Cardiac muscle cell (in vitro differentiated cells and primary cell): ENCODE results near the gene CENPX. TPM values are rescaled to one million over a fixed set of nuclear protein-coding genes. Genes with fewer than 3 reads are reported as not detected.
A peak's percentile ranks its signal among the peaks of the same experiment; 100 is the strongest.

Experiments
- DNase-seq, 2 donors: peaks; one replicate each; pipeline versions ENCODE4 v3.0.0 to v3.0.0-alpha.2; 2010 to 2017; ENCODE audit warnings: low read depth in 1 of 2, low spot score in 1 of 2
- H3K27ac ChIP-seq: fragments of 200-600 bp; sonication (generic); 2 replicates; pipeline ENCODE4 v1.5.1; 2016
- H3K27me3 ChIP-seq: fragments of 200-600 bp; sonication (generic); 2 replicates; pipeline ENCODE4 v1.6.0; 2016; ENCODE audit warnings: control low read depth
- H3K36me3 ChIP-seq: fragments of 200-600 bp; sonication (generic); 2 replicates; pipeline ENCODE4 v1.5.1; 2016; ENCODE audit warnings: control low read depth
- H3K4me1 ChIP-seq: fragments of 200-600 bp; sonication (generic); 2 replicates; pipeline ENCODE4 v1.8.1; 2017; ENCODE audit warnings: low read depth, mild to moderate bottlenecking, mixed run types
- H3K4me3 ChIP-seq: fragments of 200-600 bp; sonication (generic); 2 replicates; pipeline ENCODE4 v1.5.1; 2016; ENCODE audit warnings: mild to moderate bottlenecking
- H3K9me3 ChIP-seq: fragments of 200-600 bp; sonication (generic); 2 replicates; pipeline ENCODE4 v1.5.1; 2017; ENCODE audit warnings: low read depth, mild to moderate bottlenecking, control low read depth
- polyA plus RNA-seq: library from polyadenylated mRNA; unstranded; fragments of >200 nt; fragmentation: Nextera tagmentation; extraction: Ambion mirVana; gene quantifications from 2 replicates; pipeline ENCODE4 v1.2.1, GENCODE V29; 2016
- total RNA-seq: library from RNA; depleted of rRNA; stranded (reverse); fragments of >200 nt; gene quantifications from 2 replicates; pipeline ENCODE4 v1.2.3, GENCODE V29; 2016
- TF ChIP-seq, protein P1 (sequence below): IDR thresholded peaks from 2 replicates; pipeline ENCODE4 v1.5.1; 2012; ENCODE audit warnings: low read depth, mild to moderate bottlenecking, low read length

Gene CENPX
- total and polyA plus RNA-seq, 2 experiments from 2014 or later, result 82.9 to 129 TPM

GRCh38 chr17:82021900-82022309, 773 bp downstream of the CENPX start:
- Histone ChIP-seq H3K4me1 (no peaks in the 10 kb centered on the region), H3K27me3 (no peaks in the 10 kb centered on the region), H3K4me3 (peak overlapping the region; percentile 61), H3K27ac (no peak overlapping the region), H3K9me3 (no peaks in the 10 kb centered on the region), H3K36me3 (no peaks in the 10 kb centered on the region)
- TF ChIP-seq, protein P1, sequence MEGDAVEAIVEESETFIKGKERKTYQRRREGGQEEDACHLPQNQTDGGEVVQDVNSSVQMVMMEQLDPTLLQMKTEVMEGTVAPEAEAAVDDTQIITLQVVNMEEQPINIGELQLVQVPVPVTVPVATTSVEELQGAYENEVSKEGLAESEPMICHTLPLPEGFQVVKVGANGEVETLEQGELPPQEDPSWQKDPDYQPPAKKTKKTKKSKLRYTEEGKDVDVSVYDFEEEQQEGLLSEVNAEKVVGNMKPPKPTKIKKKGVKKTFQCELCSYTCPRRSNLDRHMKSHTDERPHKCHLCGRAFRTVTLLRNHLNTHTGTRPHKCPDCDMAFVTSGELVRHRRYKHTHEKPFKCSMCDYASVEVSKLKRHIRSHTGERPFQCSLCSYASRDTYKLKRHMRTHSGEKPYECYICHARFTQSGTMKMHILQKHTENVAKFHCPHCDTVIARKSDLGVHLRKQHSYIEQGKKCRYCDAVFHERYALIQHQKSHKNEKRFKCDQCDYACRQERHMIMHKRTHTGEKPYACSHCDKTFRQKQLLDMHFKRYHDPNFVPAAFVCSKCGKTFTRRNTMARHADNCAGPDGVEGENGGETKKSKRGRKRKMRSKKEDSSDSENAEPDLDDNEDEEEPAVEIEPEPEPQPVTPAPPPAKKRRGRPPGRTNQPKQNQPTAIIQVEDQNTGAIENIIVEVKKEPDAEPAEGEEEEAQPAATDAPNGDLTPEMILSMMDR, result no peak
- DNase-seq, result no peak

DNA sequence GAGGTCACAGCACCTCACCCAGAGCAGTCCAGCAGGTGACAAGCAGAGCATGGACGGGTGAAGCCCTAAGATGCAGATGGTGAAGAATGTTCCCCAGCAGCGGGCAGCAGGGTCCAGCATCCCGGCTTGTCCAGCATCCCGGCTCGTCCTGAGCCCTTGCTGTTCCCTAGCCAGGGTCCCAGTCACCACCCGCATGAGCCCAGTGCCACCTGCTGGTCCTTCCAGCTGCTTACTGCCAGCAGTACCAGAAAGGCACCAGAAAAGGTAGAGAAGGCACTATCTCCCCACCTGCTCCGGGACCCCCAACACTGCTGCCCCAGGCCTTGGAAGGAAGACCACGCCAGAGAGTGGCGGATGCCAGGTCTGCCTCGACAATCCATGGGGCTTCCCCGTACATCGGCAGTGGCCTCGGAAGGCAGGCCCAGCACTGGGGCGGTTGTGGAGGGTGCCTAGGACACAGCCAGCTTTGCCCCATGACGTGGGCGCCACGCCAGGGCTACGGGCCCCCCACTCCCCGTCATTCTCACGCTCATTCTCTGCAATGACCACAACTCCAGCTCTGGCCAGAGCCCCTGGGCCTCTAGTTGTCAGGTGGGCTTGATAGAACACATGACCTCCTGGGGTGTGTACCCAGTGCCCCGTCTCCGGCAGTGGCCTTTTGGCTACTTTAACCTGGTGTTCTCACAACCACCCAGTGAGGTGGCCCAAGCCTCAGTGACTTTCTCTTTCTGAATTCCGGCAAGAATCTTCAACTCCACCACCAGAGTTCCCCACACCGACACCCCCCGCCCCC, 1.4 kb downstream of the CENPX start:
- TF ChIP-seq, protein P1, result peak; percentile 76
- Histone ChIP-seq H3K36me3 (no peaks in the 10 kb centered on the region), H3K27ac (no peak overlapping the region), H3K4me1 (no peaks in the 10 kb centered on the region), H3K9me3 (no peaks in the 10 kb centered on the region), H3K27me3 (no peaks in the 10 kb centered on the region), H3K4me3 (peak overlapping the region; percentile 61)
- peak; percentile 74 to 82 for DNase-seq

DNA sequence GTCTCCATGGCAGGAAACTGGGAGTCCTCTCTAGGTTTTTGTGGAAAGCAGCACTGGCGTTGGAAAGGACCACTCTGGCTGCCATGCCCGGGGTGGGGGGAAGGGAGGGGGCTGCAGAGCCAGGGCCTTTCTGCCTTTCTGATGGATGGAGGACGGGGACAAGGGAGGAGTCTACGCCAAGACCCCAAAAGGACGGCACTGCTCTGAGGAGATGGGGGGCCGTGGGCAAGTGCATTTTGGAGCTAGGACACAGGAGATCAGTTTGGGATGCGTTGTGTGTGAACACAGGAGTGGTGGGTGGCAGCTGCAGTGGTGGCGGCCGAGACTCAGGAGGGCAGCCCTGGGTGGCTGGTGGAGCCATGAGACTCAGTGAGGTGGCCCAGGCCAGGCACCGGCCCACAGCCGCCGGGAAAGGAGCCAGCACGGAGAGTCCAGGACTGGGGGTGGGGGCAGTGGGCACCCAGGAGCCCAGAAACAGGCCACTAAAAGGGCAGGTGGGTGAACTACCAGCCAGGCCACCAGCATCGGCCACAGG, 2.0 kb downstream of the CENPX start:
- DNase-seq, result no peak
- H3K36me3 ChIP-seq, result no peaks in the 10 kb centered on the region
- no peak overlapping the region for H3K4me3 ChIP-seq
- TF ChIP-seq, protein P1, result no peak
- no peaks in the 10 kb centered on the region for H3K27me3 ChIP-seq
- no peaks in the 10 kb centered on the region for H3K9me3 ChIP-seq
- H3K27ac ChIP-seq, result no peak overlapping the region
- no peaks in the 10 kb centered on the region for H3K4me1 ChIP-seq

DNA sequence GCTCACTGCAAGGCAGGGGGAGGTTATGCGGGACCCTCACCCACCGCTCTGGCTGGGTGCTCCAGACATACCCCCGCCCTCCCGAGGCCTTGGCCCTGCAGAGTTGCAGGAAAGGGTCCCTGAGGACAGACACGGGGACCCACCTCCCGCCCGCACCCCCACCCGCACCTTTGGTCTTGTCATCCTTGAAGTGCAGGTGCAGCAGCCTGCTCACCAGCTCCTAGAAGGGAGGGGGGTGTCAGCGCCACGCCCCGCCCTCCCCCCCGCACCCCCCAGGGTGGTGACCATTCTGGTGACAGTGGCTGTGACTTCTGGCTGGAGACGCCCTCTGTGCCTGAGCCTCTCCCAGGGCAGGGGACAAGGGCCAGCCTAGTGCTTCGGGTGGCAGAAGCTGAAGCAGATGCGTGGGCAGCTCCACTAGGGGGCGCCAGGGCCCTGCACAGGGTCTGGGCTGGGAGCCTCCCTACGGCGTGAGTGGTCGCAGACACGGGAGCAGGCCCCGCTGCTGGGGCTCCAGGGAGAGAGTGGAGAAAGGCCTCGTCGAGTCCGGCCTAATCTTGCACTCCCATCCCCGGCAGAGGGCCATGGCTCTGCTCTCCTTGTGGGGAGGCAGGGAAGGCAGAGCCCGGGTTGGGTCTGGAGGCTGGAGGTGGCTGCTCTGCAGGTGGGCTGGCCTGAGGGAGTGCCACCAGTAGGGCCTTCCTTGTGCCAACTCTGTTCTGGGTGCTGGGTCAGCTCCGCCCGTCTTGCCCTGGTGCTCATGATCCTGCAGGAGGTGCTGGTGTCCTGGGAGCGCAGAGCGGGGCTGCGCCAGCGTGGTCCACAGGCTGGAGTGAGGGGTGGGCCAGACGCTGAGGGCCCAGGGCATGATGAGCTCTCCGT, 2.7 kb downstream of the CENPX start:
- Histone ChIP-seq H3K4me3 (no peak overlapping the region), H3K9me3 (no peaks in the 10 kb centered on the region), H3K4me1 (no peaks in the 10 kb centered on the region), H3K36me3 (no peaks in the 10 kb centered on the region), H3K27me3 (no peaks in the 10 kb centered on the region), H3K27ac (no peak overlapping the region)
- DNase-seq, result peak; percentile 50 to 80
- TF ChIP-seq, protein P1, result peak; percentile 73

- Histone ChIP-seq H3K27me3 (no peaks in the 10 kb centered on the region), H3K27ac (peak overlapping the region; percentile 9), H3K9me3 (no peaks in the 10 kb centered on the region), H3K4me3 (no peak overlapping the region), H3K4me1 (no peaks in the 10 kb centered on the region), H3K36me3 (no peaks in the 10 kb centered on the region)
- TF ChIP-seq, protein P1, result no peak
- no peak for DNase-seq
Measured at GRCh38 chr17:82018989-82019689, 3.5 kb downstream of the CENPX start.
